Smooth muscle cell of bladder (primary cell): ENCODE data around the gene CYP19A1. TPM values are rescaled to one million over a fixed set of nuclear protein-coding genes. Genes with fewer than 3 reads are reported as not detected.

ENCODE experiments used
- total RNA-seq: library from RNA; depleted of rRNA; stranded (reverse); fragments of >200 nt; gene quantifications from 2 replicates; pipeline ENCODE4 v1.2.3, GENCODE V29; 2014

CYP19A1 gene
- 4.0 and 7.4 TPM in 2 replicates for total RNA-seq

GRCh38 chr15:51338496-51338895 lies at the start of gene CYP19A1:
CYP19A1 (minus strand) TSS chr15:51338596; CDS start chr15:51242912, 95,684 bp downstream.

GRCh38 chr15:51341366-51342226 lies 3.2 kb upstream of the CYP19A1 start, which contains the start of gene GLDN:
GLDN (plus strand) TSS chr15:51341655; CDS start chr15:51341685, 30 bp downstream.

Other genes with a start within 250 kb of the CYP19A1 start
- gene TNFAIP8L3, start 243.7 kb downstream of the CYP19A1 start, total RNA-seq: 10.0 and 14.2 TPM in 2 replicates
- gene GLDN, start 3.1 kb upstream of the CYP19A1 start, total RNA-seq: 26.8 and 75.1 TPM in 2 replicates